8988T (cell line): ENCODE data around the gene OVOL3.
"Not testable (repeated sequence)": the region's sequence is repeated elsewhere in the genome, so short reads cannot be mapped to it uniquely, and the experiment has no call there.

ENCODE experiments used
- DNase-seq: peaks from one replicate; pipeline ENCODE4 v3.0.0; 2011

Gene OVOL3

GRCh38 chr19:36110487-36111199, at the start of gene OVOL3:
OVOL3 (plus strand) TSS chr19:36111143; CDS start chr19:36111203, 60 bp downstream.
- no peak for DNase-seq

- no peak for DNase-seq
These were observed 49.6 kb upstream of the OVOL3 start for GRCh38 chr19:36061367-36061766.

- DNase-seq = no peak
These were observed 46.1 kb upstream of the OVOL3 start for GRCh38 chr19:36064826-36065225.

GRCh38 chr19:36067681-36068080, 43.3 kb upstream of the OVOL3 start:
- DNase-seq = no peak

- DNase-seq = not testable (repeated sequence)
These were observed 42.0 kb upstream of the OVOL3 start for GRCh38 chr19:36068810-36069499.

- no peak for DNase-seq
These were observed 38.9 kb upstream of the OVOL3 start for GRCh38 chr19:36072081-36072480.

GRCh38 chr19:36073121-36073876, 37.6 kb upstream of the OVOL3 start:
- no peak for DNase-seq

- DNase-seq = no peak
These were observed 31.5 kb upstream of the OVOL3 start for GRCh38 chr19:36079389-36079945.

GRCh38 chr19:36081385-36081784, 29.6 kb upstream of the OVOL3 start:
- DNase-seq = no peak

- no peak for DNase-seq
These were observed 29.0 kb upstream of the OVOL3 start for GRCh38 chr19:36081894-36082293.

GRCh38 chr19:36082916-36083315, 28.0 kb upstream of the OVOL3 start:
- DNase-seq = no peak

GRCh38 chr19:36084231-36085009, 26.5 kb upstream of the OVOL3 start:
- DNase-seq = no peak

GRCh38 chr19:36086326-36086725, 24.6 kb upstream of the OVOL3 start:
- DNase-seq = no peak

GRCh38 chr19:36089847-36090246, 21.1 kb upstream of the OVOL3 start:
- no peak for DNase-seq

GRCh38 chr19:36090910-36091695, 19.8 kb upstream of the OVOL3 start:
- DNase-seq = no peak

- no peak for DNase-seq
These were observed 18.4 kb upstream of the OVOL3 start for GRCh38 chr19:36092566-36092965.

GRCh38 chr19:36093146-36093662, 17.7 kb upstream of the OVOL3 start:
- no peak for DNase-seq

GRCh38 chr19:36093687-36094086, 17.3 kb upstream of the OVOL3 start:
- DNase-seq = no peak

GRCh38 chr19:36097036-36097435, 13.9 kb upstream of the OVOL3 start:
- DNase-seq = no peak

GRCh38 chr19:36099166-36099785, 11.7 kb upstream of the OVOL3 start:
- no peak for DNase-seq

GRCh38 chr19:36100476-36100875, 10.5 kb upstream of the OVOL3 start:
- DNase-seq = no peak
